PFSK-1 (cell line): Measurements from ENCODE around the gene CYTL1.

Experiments used
- FOXP2 ChIP-seq: optimal IDR thresholded peaks from 2 replicates; pipeline ENCODE3; 2011; ENCODE audit warnings: borderline replicate concordance, control low read depth, inconsistent platforms; ENCODE audit not compliant: insufficient read depth; ENCODE audit errors: extremely low read length, extremely low read depth
- POLR2AphosphoS5 ChIP-seq: IDR thresholded peaks from 2 replicates; pipeline ENCODE4 v1.6.1; 2012; ENCODE audit warnings: low read depth, mild to moderate bottlenecking, control low read depth, low read length, moderate library complexity
- SIN3A ChIP-seq: IDR thresholded peaks from 2 replicates; pipeline ENCODE4 v1.6.1; 2012; ENCODE audit warnings: mild to moderate bottlenecking, low read length, moderate library complexity, borderline replicate concordance; ENCODE audit not compliant: insufficient read depth
- TAF1 ChIP-seq: IDR thresholded peaks from 2 replicates; pipeline ENCODE4 v1.6.1; 2012; ENCODE audit warnings: low read length, control low read depth, borderline replicate concordance; ENCODE audit not compliant: insufficient read depth
- TF ChIP-seq, protein P1 (sequence below), 2 experiments: IDR thresholded peaks; 2 replicates each; pipeline versions ENCODE4 v1.6.1 to v1.8.0; 2011 to 2012; ENCODE audit warnings: low read depth in 2 of 2, low read length in 2 of 2, control low read depth in 1 of 2, inconsistent platforms in 1 of 2, mild to moderate bottlenecking in 1 of 2, moderate library complexity in 1 of 2; ENCODE audit not compliant: insufficient read depth in 1 of 2

The CYTL1 gene

DNA sequence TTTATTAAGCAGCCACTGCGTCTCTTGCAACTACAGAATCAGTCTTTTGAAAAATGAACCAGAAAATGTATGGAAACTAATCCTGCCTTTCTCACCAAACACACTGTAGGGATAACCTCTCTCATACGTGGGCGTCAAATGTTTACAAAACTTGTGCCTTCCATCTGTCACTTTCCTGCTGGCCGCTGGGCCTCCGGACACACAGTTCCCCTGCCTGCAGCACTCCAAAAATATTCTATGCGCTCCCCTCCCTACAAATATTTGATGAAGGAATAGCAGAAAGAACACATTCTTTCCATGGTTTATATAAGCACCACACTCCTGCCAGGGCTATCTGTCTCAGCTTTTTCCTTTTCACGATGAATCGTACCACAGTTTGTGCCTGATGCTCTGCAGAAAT, 14.9 kb upstream of the CYTL1 start:
- no peak for TF ChIP-seq POLR2AphosphoS5
- no peak for TF ChIP-seq FOXP2
- no peak for TF ChIP-seq TAF1
- no peak for TF ChIP-seq SIN3A
- TF ChIP-seq, protein P1, sequence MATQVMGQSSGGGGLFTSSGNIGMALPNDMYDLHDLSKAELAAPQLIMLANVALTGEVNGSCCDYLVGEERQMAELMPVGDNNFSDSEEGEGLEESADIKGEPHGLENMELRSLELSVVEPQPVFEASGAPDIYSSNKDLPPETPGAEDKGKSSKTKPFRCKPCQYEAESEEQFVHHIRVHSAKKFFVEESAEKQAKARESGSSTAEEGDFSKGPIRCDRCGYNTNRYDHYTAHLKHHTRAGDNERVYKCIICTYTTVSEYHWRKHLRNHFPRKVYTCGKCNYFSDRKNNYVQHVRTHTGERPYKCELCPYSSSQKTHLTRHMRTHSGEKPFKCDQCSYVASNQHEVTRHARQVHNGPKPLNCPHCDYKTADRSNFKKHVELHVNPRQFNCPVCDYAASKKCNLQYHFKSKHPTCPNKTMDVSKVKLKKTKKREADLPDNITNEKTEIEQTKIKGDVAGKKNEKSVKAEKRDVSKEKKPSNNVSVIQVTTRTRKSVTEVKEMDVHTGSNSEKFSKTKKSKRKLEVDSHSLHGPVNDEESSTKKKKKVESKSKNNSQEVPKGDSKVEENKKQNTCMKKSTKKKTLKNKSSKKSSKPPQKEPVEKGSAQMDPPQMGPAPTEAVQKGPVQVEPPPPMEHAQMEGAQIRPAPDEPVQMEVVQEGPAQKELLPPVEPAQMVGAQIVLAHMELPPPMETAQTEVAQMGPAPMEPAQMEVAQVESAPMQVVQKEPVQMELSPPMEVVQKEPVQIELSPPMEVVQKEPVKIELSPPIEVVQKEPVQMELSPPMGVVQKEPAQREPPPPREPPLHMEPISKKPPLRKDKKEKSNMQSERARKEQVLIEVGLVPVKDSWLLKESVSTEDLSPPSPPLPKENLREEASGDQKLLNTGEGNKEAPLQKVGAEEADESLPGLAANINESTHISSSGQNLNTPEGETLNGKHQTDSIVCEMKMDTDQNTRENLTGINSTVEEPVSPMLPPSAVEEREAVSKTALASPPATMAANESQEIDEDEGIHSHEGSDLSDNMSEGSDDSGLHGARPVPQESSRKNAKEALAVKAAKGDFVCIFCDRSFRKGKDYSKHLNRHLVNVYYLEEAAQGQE (IDR thresholded peaks at IDR 0.05; ENCODE audit: insufficient read depth in 1 of 2, low read depth in 2 of 2, low read length in 2 of 2), result no peak

DNA sequence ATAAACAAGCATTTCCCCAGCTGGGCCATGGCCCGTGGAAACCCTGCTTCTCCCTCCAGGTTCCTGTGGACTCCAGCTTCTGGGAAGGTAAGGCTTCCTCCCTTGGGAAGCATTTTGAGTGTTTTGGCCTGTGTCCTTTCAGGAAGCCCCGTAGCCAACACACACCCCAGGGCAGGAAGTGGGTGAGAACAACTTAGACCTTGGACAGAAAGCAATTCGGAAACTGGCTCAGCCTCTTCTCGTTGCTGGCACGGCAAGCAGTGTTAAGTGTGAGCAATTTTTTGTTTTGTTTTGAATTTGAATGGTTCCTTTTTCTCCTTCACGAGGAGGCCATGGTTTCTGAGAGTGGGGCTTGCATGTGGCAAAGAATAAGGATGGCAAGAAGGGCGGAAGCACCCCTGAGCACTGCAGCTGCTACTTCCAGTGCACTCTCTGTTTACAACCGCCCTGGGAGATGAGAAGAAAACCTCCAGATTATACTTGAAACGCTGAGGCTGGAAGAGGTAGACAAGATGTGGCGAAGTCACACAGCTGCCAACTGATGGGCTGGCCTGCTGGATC, 14.1 kb upstream of the CYTL1 start:
- TF ChIP-seq, protein P1 (IDR thresholded peaks at IDR 0.05; ENCODE audit: insufficient read depth in 1 of 2, low read depth in 2 of 2, low read length in 2 of 2), result peak in 1 of 2 experiments; percentile 53; a peak in 1 of 4 replicates
- no peak for TF ChIP-seq POLR2AphosphoS5

DNA sequence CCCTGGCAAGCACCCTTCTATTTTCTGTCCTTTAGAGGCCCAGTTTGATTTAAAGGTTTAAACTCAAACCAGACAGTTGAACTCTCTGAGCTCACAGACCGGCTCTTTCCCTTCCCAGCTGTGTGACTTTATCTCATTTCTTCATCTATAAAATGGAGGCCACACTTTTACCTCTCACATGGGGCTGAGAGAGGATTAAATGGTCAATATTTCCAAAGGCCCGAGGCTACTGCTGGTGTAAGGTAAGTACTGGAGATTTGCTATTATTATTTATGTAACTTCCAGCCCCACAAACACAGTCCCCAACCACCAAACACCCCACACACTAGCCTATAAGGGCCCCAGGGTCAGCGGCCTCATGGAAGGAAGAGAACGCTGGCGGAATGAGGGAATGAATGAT, 13.6 kb upstream of the CYTL1 start:
- TF ChIP-seq POLR2AphosphoS5 (no peak), TAF1 (no peak)
- TF ChIP-seq, protein P1 (IDR thresholded peaks at IDR 0.05; ENCODE audit: insufficient read depth in 1 of 2, low read depth in 2 of 2, low read length in 2 of 2), result no peak

DNA sequence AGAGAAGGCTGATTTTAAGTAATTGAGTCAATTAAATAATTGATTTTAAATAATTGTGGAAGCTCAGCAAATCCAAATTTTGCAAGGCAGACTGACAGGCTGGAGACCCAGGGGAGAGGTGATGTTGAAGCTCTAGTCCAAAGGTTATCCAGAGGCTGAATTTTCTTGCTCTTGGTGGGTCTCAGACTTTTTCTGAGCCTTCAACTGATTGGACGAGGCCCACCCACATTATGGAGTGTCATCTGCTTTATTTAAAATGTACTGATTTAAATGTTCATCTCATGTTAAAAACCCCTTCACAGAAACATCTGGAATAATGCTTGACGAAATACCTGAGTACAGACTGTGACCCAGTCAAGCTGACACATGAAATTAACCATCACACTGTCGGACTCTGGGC, 11.7 kb upstream of the CYTL1 start:
- TF ChIP-seq TAF1 (no peak), SIN3A (no peak), POLR2AphosphoS5 (no peak), FOXP2 (no peak)
- TF ChIP-seq, protein P1 (IDR thresholded peaks at IDR 0.05; ENCODE audit: insufficient read depth in 1 of 2, low read depth in 2 of 2, low read length in 2 of 2), result no peak

DNA sequence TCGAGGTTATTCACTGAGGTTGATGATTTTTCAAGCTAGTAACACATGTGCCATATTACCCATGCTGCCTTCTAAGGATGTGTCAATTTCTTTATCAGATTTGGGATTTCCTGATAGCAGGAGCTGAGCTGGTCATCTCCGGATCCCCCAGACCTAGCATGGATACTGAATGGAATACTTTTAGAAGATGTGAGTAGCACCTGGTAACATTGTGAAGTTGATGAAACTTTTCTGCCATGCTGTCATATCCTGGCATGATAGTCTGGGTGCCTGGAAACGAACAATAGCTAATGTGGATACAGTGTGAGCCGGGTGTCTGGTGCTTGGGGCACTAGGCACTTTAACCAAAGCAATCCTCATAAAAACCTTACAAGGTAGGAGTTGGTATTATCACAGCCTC, 11.0 kb upstream of the CYTL1 start:
- no peak for TF ChIP-seq TAF1
- no peak for TF ChIP-seq FOXP2
- TF ChIP-seq, protein P1 (IDR thresholded peaks at IDR 0.05; ENCODE audit: insufficient read depth in 1 of 2, low read depth in 2 of 2, low read length in 2 of 2), result no peak
